H1 (cell line): ENCODE results near the gene ZC4H2. TPM values are rescaled to one million over a fixed set of nuclear protein-coding genes. Genes with fewer than 3 reads are reported as not detected.

Experiments
- CTCF ChIA-PET: fragments of 300-600 bp; sonication (Branson Sonifier 250); formaldehyde crosslinking; loops from one replicate; lab custom pipeline; 2021; ENCODE audit not compliant: partially characterized antibody; lab: Charles Lee
- POLR2A ChIA-PET: fragments of 300-600 bp; sonication (Branson Sonifier 250); formaldehyde crosslinking; loops from one replicate; lab custom pipeline; 2021; ENCODE audit warnings: inconsistent platforms; ENCODE audit not compliant: partially characterized antibody; lab: Charles Lee
- DNase-seq, 2 experiments: peaks; one replicate each; pipeline versions ENCODE4 v3.0.0 to v3.0.0-alpha.2; 2010 to 2022; ENCODE audit warnings: low spot score in 2 of 2, low read depth in 1 of 2, mixed read lengths in 1 of 2
- FAIRE-seq: peaks from 2 replicates; lab custom pipeline; 2011; peaks lifted over from hg19 to GRCh38; lab: Jason Lieb, UNC
- H2AFZ ChIP-seq: 2 replicates; pipeline ENCODE4 v1.8.1; 2012; ENCODE audit warnings: low read length, inconsistent platforms
- H2AK5ac ChIP-seq: 2 replicates; pipeline ENCODE4 v1.6.1; 2013; ENCODE audit warnings: low read depth, low read length
- H2BK120ac ChIP-seq: replicated peaks from 2 replicates; pipeline ENCODE3; 2013; ENCODE audit warnings: low read depth, low read length, inconsistent platforms
- H2BK12ac ChIP-seq: 2 replicates; pipeline ENCODE4 v1.6.1; 2013; ENCODE audit warnings: low read depth, low read length
- H2BK15ac ChIP-seq: 2 replicates; pipeline ENCODE4 v1.6.1; 2013; ENCODE audit warnings: low read length
- H2BK20ac ChIP-seq: 2 replicates; pipeline ENCODE4 v1.6.1; 2013; ENCODE audit warnings: low read length
- H2BK5ac ChIP-seq: 2 replicates; pipeline ENCODE4 v1.6.1; 2013; ENCODE audit warnings: low read depth, low read length
- H3K14ac ChIP-seq: 2 replicates; pipeline ENCODE4 v1.6.1; 2013; ENCODE audit warnings: inconsistent platforms; ENCODE audit not compliant: insufficient read length
- H3K18ac ChIP-seq: 2 replicates; pipeline ENCODE4 v1.6.1; 2013; ENCODE audit warnings: low read length; ENCODE audit errors: extremely low read depth
- H3K23ac ChIP-seq: 2 replicates; pipeline ENCODE4 v1.6.1; 2013; ENCODE audit warnings: inconsistent platforms; ENCODE audit not compliant: insufficient read length
- H3K23me2 ChIP-seq: 2 replicates; pipeline ENCODE4 v1.6.1; 2013; ENCODE audit warnings: low read depth, low read length
- H3K27ac ChIP-seq: 2 replicates; pipeline ENCODE4 v1.6.1; 2011; ENCODE audit warnings: low read depth, low read length, inconsistent platforms
- H3K27me3 ChIP-seq, 4 experiments: replicated peaks in 1 of 4; 1 replicate in 1 of 4; 2 replicates in 3 of 4; pipeline versions ENCODE4 v1.6.1 to v1.8.1; 2011 to 2013; ENCODE audit warnings: low read length in 3 of 4, mild to moderate bottlenecking in 3 of 4, inconsistent platforms in 2 of 4, mixed read lengths in 2 of 4, moderate library complexity in 1 of 4; ENCODE audit not compliant: control insufficient read depth in 3 of 4, insufficient read depth in 3 of 4; ENCODE audit errors: extremely low read depth in 1 of 4
- H3K36me3 ChIP-seq, 4 experiments: 2 replicates each; pipeline versions ENCODE4 v1.6.1 to v1.8.1; 2011 to 2013; ENCODE audit warnings: mild to moderate bottlenecking in 4 of 4, low read length in 3 of 4, moderate library complexity in 2 of 4, control low read depth in 1 of 4, inconsistent platforms in 1 of 4; ENCODE audit not compliant: insufficient read depth in 4 of 4, control insufficient read depth in 2 of 4
- H3K4ac ChIP-seq: replicated peaks from 2 replicates; pipeline ENCODE3; 2013; ENCODE audit warnings: low read length, low read depth, mixed read lengths, inconsistent platforms; ENCODE audit not compliant: insufficient read length
- H3K4me1 ChIP-seq, 4 experiments: replicated peaks in 1 of 4; 1 replicate in 1 of 4; 2 replicates in 3 of 4; pipeline versions ENCODE4 v1.6.1 to v1.8.1; 2011 to 2013; ENCODE audit warnings: low read length in 3 of 4, inconsistent platforms in 2 of 4, mixed read lengths in 1 of 4; ENCODE audit not compliant: insufficient read depth in 4 of 4, control insufficient read depth in 3 of 4
- H3K4me2 ChIP-seq, 2 experiments: 2 replicates each; pipeline versions ENCODE4 v1.6.1 to v1.8.1; 2011 to 2013; ENCODE audit warnings: low read depth in 2 of 2, low read length in 2 of 2, control low read depth in 1 of 2, inconsistent platforms in 1 of 2, mild to moderate bottlenecking in 1 of 2; ENCODE audit not compliant: insufficient read depth in 1 of 2
- H3K4me3 ChIP-seq, 4 experiments: fragments of 200-600, 300-600 bp in 1 of 4; sonication (generic), shearing (Covaris generic), sonication (Bioruptor Twin) in 1 of 4; 2 replicates each; pipeline versions ENCODE4 v1.5.1 to v1.8.1; 2011 to 2016; ENCODE audit warnings: low read length in 4 of 4, low read depth in 3 of 4, control low read depth in 2 of 4, inconsistent platforms in 2 of 4, mild to moderate bottlenecking in 2 of 4, mixed read lengths in 1 of 4, moderate library complexity in 1 of 4; ENCODE audit not compliant: insufficient read depth in 2 of 4; ENCODE audit errors: extremely low read depth in 1 of 4
- H3K56ac ChIP-seq: replicated peaks from 2 replicates; pipeline ENCODE3; 2013; ENCODE audit warnings: low read depth, mild to moderate bottlenecking, mixed read lengths, low read length, inconsistent platforms; ENCODE audit not compliant: insufficient read length
- H3K79me1 ChIP-seq: 2 replicates; pipeline ENCODE4 v1.6.1; 2013; ENCODE audit warnings: low read depth, low read length, control low read depth
- H3K79me2 ChIP-seq, 2 experiments: 2 replicates each; pipeline versions ENCODE4 v1.6.1 to v1.8.1; 2012 to 2013; ENCODE audit warnings: low read length in 2 of 2, mild to moderate bottlenecking in 2 of 2, inconsistent platforms in 1 of 2; ENCODE audit not compliant: insufficient read depth in 2 of 2, control insufficient read depth in 1 of 2
- H3K9ac ChIP-seq, 4 experiments: replicated peaks in 1 of 4; 1 replicate in 1 of 4; 2 replicates in 3 of 4; pipeline versions ENCODE4 v1.6.1 to v1.8.1; 2011 to 2013; ENCODE audit warnings: low read depth in 3 of 4, low read length in 3 of 4, control low read depth in 2 of 4, mild to moderate bottlenecking in 2 of 4, moderate library complexity in 2 of 4, inconsistent platforms in 1 of 4; ENCODE audit errors: extremely low read depth in 1 of 4
- H3K9me3 ChIP-seq, 2 experiments: 2 replicates each; pipeline versions ENCODE4 v1.6.1 to v1.8.1; 2012 to 2013; ENCODE audit warnings: mild to moderate bottlenecking in 2 of 2, moderate library complexity in 2 of 2, control low read depth in 1 of 2, inconsistent platforms in 1 of 2, low read depth in 1 of 2, low read length in 1 of 2, mixed read lengths in 1 of 2; ENCODE audit not compliant: insufficient read depth in 2 of 2
- H4K20me1 ChIP-seq, 2 experiments: replicated peaks in 1 of 2; 2 replicates each; pipeline versions ENCODE3 to v1.8.1; 2011 to 2013; ENCODE audit warnings: inconsistent platforms in 2 of 2, low read length in 2 of 2, mild to moderate bottlenecking in 1 of 2; ENCODE audit not compliant: insufficient read depth in 2 of 2, control insufficient read depth in 1 of 2
- H4K5ac ChIP-seq: 2 replicates; pipeline ENCODE4 v1.6.1; 2013; ENCODE audit warnings: low read length, low read depth, mixed read lengths, inconsistent platforms; ENCODE audit not compliant: insufficient read length
- H4K8ac ChIP-seq: 2 replicates; pipeline ENCODE4 v1.8.0; 2013; ENCODE audit warnings: mild to moderate bottlenecking, moderate library complexity, low read length, inconsistent platforms; ENCODE audit not compliant: insufficient read depth; ENCODE audit errors: extremely low read depth
- H4K91ac ChIP-seq: replicated peaks from 2 replicates; pipeline ENCODE3; 2013; ENCODE audit warnings: low read length, mixed read lengths, inconsistent platforms; ENCODE audit not compliant: insufficient read length
- ASH2L ChIP-seq: fragments of 200-600, 300-600 bp; sonication (generic); IDR thresholded peaks from one replicate; pipeline ENCODE4 v1.7.1; 2017; ENCODE audit warnings: low read length
- BRCA1 ChIP-seq: IDR thresholded peaks from 2 replicates; pipeline ENCODE4 v1.6.1; 2012; ENCODE audit warnings: low read depth, low read length, improper control_type of control experiment
- CBX8 ChIP-seq: fragments of 300-800, 300-1000 bp; sonication (generic); IDR thresholded peaks from 2 replicates; pipeline ENCODE4 v1.7.1; 2016; ENCODE audit warnings: low read depth, low read length, borderline replicate concordance
- E2F6 ChIP-seq: IDR thresholded peaks from 2 replicates; pipeline ENCODE4 v1.6.1; 2012; ENCODE audit warnings: inconsistent platforms
- KDM4A ChIP-seq: IDR thresholded peaks from one replicate; pipeline ENCODE4 v1.7.1; 2012; ENCODE audit warnings: low read depth, mild to moderate bottlenecking, moderate library complexity, low read length, inconsistent platforms; ENCODE audit not compliant: severe bottlenecking
- MAX ChIP-seq: IDR thresholded peaks from 2 replicates; pipeline ENCODE4 v1.6.1; 2012; ENCODE audit warnings: inconsistent platforms
- NRF1 ChIP-seq: IDR thresholded peaks from 2 replicates; pipeline ENCODE4 v1.6.1; 2011; ENCODE audit warnings: mild to moderate bottlenecking, low read depth, low read length, improper control_type of control experiment
- SIN3A ChIP-seq, 2 experiments: IDR thresholded peaks in 1 of 2; conservative IDR thresholded peaks in 1 of 2; 2 replicates each; pipeline ENCODE4 v1.6.1; 2011 to 2012; ENCODE audit warnings: low read length in 2 of 2, improper control_type of control experiment in 1 of 2, low read depth in 1 of 2, mild to moderate bottlenecking in 1 of 2
- TAF7 ChIP-seq: optimal IDR thresholded peaks from 2 replicates; pipeline ENCODE3; 2011; ENCODE audit warnings: low read depth, mild to moderate bottlenecking, inconsistent platforms, low read length, moderate library complexity, borderline replicate concordance
- TBP ChIP-seq: IDR thresholded peaks from 2 replicates; pipeline ENCODE4 v1.6.1; 2011; ENCODE audit warnings: low read depth, low read length, improper control_type of control experiment
- TCF12 ChIP-seq: IDR thresholded peaks from 2 replicates; pipeline ENCODE4 v1.6.1; 2011; ENCODE audit warnings: low read depth, mild to moderate bottlenecking, low read length
- YY1 ChIP-seq: IDR thresholded peaks from 2 replicates; pipeline ENCODE4 v1.6.1; 2011; ENCODE audit warnings: low read depth, mild to moderate bottlenecking, low read length
- WGBS, 2 experiments: shearing (Covaris generic) in 1 of 2; methylation state at CpG; one replicate each; pipeline versions ENCODE4 v1.1.6 to v1.1.7; 2013 to 2015; ENCODE audit warnings: low lambda C conversion rate in 2 of 2, mixed read lengths in 2 of 2, inconsistent platforms in 1 of 2, low coverage in 1 of 2, missing lambda C conversion rate in 1 of 2; ENCODE audit not compliant: insufficient replicate concordance in 2 of 2, insufficient coverage in 1 of 2, insufficient read length in 1 of 2; ENCODE audit errors: extremely low coverage in 1 of 2, missing lambda C conversion rate in 1 of 2; 5-methylcytosine and 5-hydroxymethylcytosine counted together
- polyA plus RNA-seq, 7 experiments: library from polyadenylated mRNA; depleted of rRNA in 3 of 7; stranded (reverse) in 5 of 7; unstranded in 2 of 7; fragments of >200 nt in 5 of 7; fragments of 200-250 nt in 2 of 7; gene quantifications; 1 replicate in 5 of 7; 2 replicates in 1 of 7; 4 replicates in 1 of 7; pipeline versions ENCODE4 v1.2.1 to v1.2.3, GENCODE V29; 2011 to 2013; ENCODE audit warnings: missing spikeins in 2 of 7, mixed read lengths in 2 of 7
- total RNA-seq: library from RNA; stranded (reverse); fragmentation: NEBNext Ultra II Directional; extraction: Animal tissue kit (Norgen Biotek cat#: 25700); gene quantifications from 2 replicates; pipeline ENCODE4 v1.2.1, GENCODE V29; 2021

ZC4H2 gene
- total and polyA plus RNA-seq, 2 of the 8 experiments (the other 6 are each of a cell fraction or from before 2014, with no cell fraction given): 25.9 to 29.3 TPM

DNA sequence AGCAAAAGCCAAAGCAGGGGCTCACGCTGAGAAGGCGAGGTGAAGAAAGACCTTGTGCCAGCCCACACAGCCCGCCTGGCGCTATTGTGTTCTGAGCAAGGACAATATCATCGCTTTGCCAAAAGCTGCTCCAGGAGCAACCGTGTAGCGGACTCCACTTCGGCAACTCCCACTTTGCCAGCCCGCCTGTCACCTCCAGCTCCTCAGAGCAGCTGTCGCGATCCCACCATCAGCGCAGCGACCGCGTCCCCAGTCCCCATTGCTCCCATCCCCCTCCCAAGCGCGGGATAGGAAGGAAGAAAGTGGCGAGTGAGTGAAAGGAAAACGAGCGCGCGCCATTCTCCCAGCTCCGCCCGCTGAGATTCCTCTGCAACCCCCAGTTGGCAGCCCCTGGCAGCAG lies 759 bp downstream of the ZC4H2 start:
- Histone ChIP-seq H3K79me2 (peaks cover 0 to 51% of the 10 kb centered on the region in 2 experiments; a peak in 2 of 4 replicates), H3K9me3 (peaks cover 7% of the 10 kb centered on the region in 2 experiments; a peak in 2 of 4 replicates), H4K20me1 (no peaks in the 10 kb centered on the region), H2BK20ac (no peak overlapping the region), H3K36me3 (peaks cover 0 to 10% (median 4%) of the 10 kb centered on the region in 4 experiments; a peak in 3 of 8 replicates), H3K79me1 (no peaks in the 10 kb centered on the region)
- DNase-seq: peak in 1 of 2 experiments; percentile 57
- no peak for FAIRE-seq
- TF ChIP-seq TCF12 (no peak), YY1 (no peak), SIN3A (conservative IDR thresholded peaks at IDR 0.05 in 1 of 2, IDR thresholded peaks at IDR 0.05 in 1 of 2; ENCODE audit: low read depth in 1 of 2, low read length in 2 of 2) (0 out of 4 replicates have a peak, but pooled peaks of 1 of the 2 experiments have one; percentile 27), BRCA1 (no peak), E2F6 (peak; percentile 15; the same call in 1 of the 2 replicates), ASH2L (peak; percentile 31), TBP (0 out of 2 replicates have a peak, but pooled peaks have one; percentile 27), MAX (0 out of 2 replicates have a peak, but pooled peaks have one; percentile 19), NRF1 (no peak), TAF7 (no peak), CBX8 (no peak), KDM4A (peak; percentile 67)
- TF ChIP-seq, all 59 proteins: peak for 6
- Histone ChIP-seq H3K14ac (no peak overlapping the region), H3K56ac (peak overlapping the region; percentile 59), H3K4me3 (peak overlapping the region; percentile 66 to 90 (median 76)), H3K27ac (peak overlapping the region; percentile 52; the same call in 1 of the 2 replicates), H2AFZ (0 out of 2 replicates have a peak overlapping the region, but pooled peaks have one; percentile 85), H2AK5ac (no peak overlapping the region), H2BK120ac (no peak overlapping the region), H2BK15ac (no peak overlapping the region), H3K4me1 (no peaks in the 10 kb centered on the region; a peak in 1 of 7 replicates), H4K8ac (peak overlapping the region; percentile 85), H2BK12ac (no peak overlapping the region), H4K5ac (peak overlapping the region; percentile 10), H3K23ac (no peak overlapping the region), H3K23me2 (peaks cover 3% of the 10 kb centered on the region; the same call in 1 of the 2 replicates), H2BK5ac (no peak overlapping the region; the same call in 1 of the 2 replicates), H3K18ac (no peak overlapping the region), H3K4ac (no peak overlapping the region), H3K27me3 (no peaks in the 10 kb centered on the region), H4K91ac (no peak overlapping the region), H3K4me2 (peak overlapping the region; percentile 66 to 88), H3K9ac (peak overlapping the region in 3 of 4 experiments; percentile 54 to 73 (median 68); a peak in 6 of 7 replicates)
- ChIA-PET CTCF (no interaction called here), POLR2A (interaction anchor here (0.8 to 2.0 kb wide), 4 partner anchors 9 to 220 kb away, joined by 3 to 10 read pairs (median 4); partner anchors contain the start of gene ZC3H12B)
- WGBS, 2 experiments: 8% methylated on average over 5 of the region's 24 CpGs; no CpG with 5 or more reads in 1 of the 2 experiments
